B cell (primary cell): ENCODE results near the gene NFU1. TPM values are rescaled to one million over a fixed set of nuclear protein-coding genes. Genes with fewer than 3 reads are reported as not detected.

Experiments
- ATAC-seq: fragments of 200-7000 bp; cut with Tn5 transposase; one replicate; pipeline ENCODE4 v1.10.0; 2021; ENCODE audit warnings: low read depth, mild to moderate bottlenecking, moderate number of reproducible peaks, moderate library complexity
- CTCF ChIA-PET: fragments of 350-600 bp; sonication (Branson Sonifier 250); formaldehyde crosslinking; loops from one replicate; lab custom pipeline; 2021; ENCODE audit warnings: antibody characterized with exemption, inconsistent platforms; lab: Charles Lee
- POLR2A ChIA-PET: fragments of 350-600 bp; sonication (Branson Sonifier 250); formaldehyde crosslinking; loops from one replicate; lab custom pipeline; 2021; ENCODE audit warnings: antibody characterized with exemption; lab: Charles Lee
- DNase-seq: peaks from one replicate; pipeline ENCODE4 v3.0.0; 2013
- H2AFZ ChIP-seq: 2 replicates; pipeline ENCODE4 v1.6.1; 2012; ENCODE audit warnings: mild to moderate bottlenecking, low read depth, low read length; ENCODE audit not compliant: insufficient read depth, poor library complexity, severe bottlenecking
- H3K27ac ChIP-seq, 2 donors: 1 replicate in 1 of 2; 2 replicates in 1 of 2; pipeline ENCODE4 v1.5.1; 2012 to 2013; ENCODE audit warnings: low read length in 2 of 2, mild to moderate bottlenecking in 2 of 2, moderate library complexity in 1 of 2
- H3K27me3 ChIP-seq, 4 experiments: fragments of 200-600 bp in 1 of 4; sonication (generic) in 1 of 4; replicated peaks in 1 of 4; 1 replicate in 2 of 4; 2 replicates in 2 of 4; pipeline versions ENCODE4 v1.6.1 to v1.7.0; 2013 to 2016; ENCODE audit warnings: low read length in 3 of 4, mild to moderate bottlenecking in 2 of 4, mixed read lengths in 1 of 4, moderate library complexity in 1 of 4; ENCODE audit not compliant: insufficient read depth in 4 of 4, control insufficient read depth in 3 of 4; ENCODE audit errors: control extremely low read depth in 1 of 4
- H3K36me3 ChIP-seq, 2 experiments: replicated peaks in 1 of 2; 1 replicate in 1 of 2; 2 replicates in 1 of 2; pipeline versions ENCODE4 v1.6.1 to v1.7.1; 2013; ENCODE audit warnings: low read length in 1 of 2; ENCODE audit not compliant: insufficient read depth in 2 of 2, control insufficient read depth in 1 of 2; ENCODE audit errors: control extremely low read depth in 1 of 2, extremely low read depth in 1 of 2
- H3K4me1 ChIP-seq, 2 donors: fragments of 200-600 bp in 1 of 2; sonication (generic) in 1 of 2; 1 replicate in 1 of 2; 2 replicates in 1 of 2; pipeline versions ENCODE4 v1.5.1 to v1.6.1; 2013 to 2017; ENCODE audit warnings: low read length in 2 of 2; ENCODE audit not compliant: control insufficient read depth in 2 of 2, insufficient read depth in 2 of 2
- H3K4me2 ChIP-seq: replicated peaks from 2 replicates; pipeline ENCODE3; 2012; ENCODE audit warnings: mild to moderate bottlenecking, low read depth, low read length; ENCODE audit not compliant: poor library complexity, severe bottlenecking
- H3K4me3 ChIP-seq, 5 experiments: fragments of 200-600 bp in 1 of 5; sonication (generic) in 1 of 5; 1 replicate in 3 of 5; 2 replicates in 2 of 5; pipeline versions ENCODE4 v1.5.1 to v1.7.0; 2011 to 2016; ENCODE audit warnings: low read length in 4 of 5, mild to moderate bottlenecking in 4 of 5, low read depth in 2 of 5, control low read depth in 1 of 5, moderate library complexity in 1 of 5; ENCODE audit not compliant: insufficient read depth in 1 of 5; ENCODE audit errors: control extremely low read depth in 1 of 5, extremely low read depth in 1 of 5
- H3K79me2 ChIP-seq: fragments of 200-600 bp; sonication (generic); one replicate; pipeline ENCODE4 v1.6.0; 2016; ENCODE audit warnings: low read length; ENCODE audit not compliant: control insufficient read depth, insufficient read depth
- H3K9ac ChIP-seq: fragments of 200-600 bp; sonication (generic); 2 replicates; pipeline ENCODE4 v1.6.1; 2017; ENCODE audit warnings: mild to moderate bottlenecking, low read length, moderate library complexity
- H3K9me3 ChIP-seq, 3 donors: one replicate each; pipeline versions ENCODE4 v1.6.1 to v1.7.1; 2013; ENCODE audit warnings: low read length in 2 of 3; ENCODE audit not compliant: control insufficient read depth in 2 of 3, insufficient read depth in 1 of 3; ENCODE audit errors: control extremely low read depth in 1 of 3
- H4K20me1 ChIP-seq: 2 replicates; pipeline ENCODE4 v1.6.0; 2012; ENCODE audit warnings: mild to moderate bottlenecking, low read length; ENCODE audit not compliant: insufficient read depth, control insufficient read depth, poor library complexity, severe bottlenecking
- H3K27ac Mint-ChIP-seq: one replicate; pipeline ENCODE4 v1.8.0; 2021; ENCODE audit warnings: mixed read lengths
- H3K27me3 Mint-ChIP-seq: one replicate; pipeline ENCODE4 v1.8.0; 2021; ENCODE audit warnings: mixed read lengths
- H3K4me1 Mint-ChIP-seq: one replicate; pipeline ENCODE4 v1.8.0; 2021; ENCODE audit warnings: mixed read lengths
- H3K4me3 Mint-ChIP-seq: one replicate; pipeline ENCODE4 v1.8.0; 2021; ENCODE audit warnings: mixed read lengths
- H3K9me3 Mint-ChIP-seq: one replicate; pipeline ENCODE4 v1.8.0; 2022; ENCODE audit warnings: mixed read lengths; ENCODE audit not compliant: insufficient read depth
- CTCF ChIP-seq: fragments of 200-600 bp; IDR thresholded peaks from one replicate; pipeline ENCODE4 v1.8.0; 2022; ENCODE audit warnings: antibody characterized with exemption, mild to moderate bottlenecking
- EZH2 ChIP-seq: IDR thresholded peaks from 2 replicates; pipeline ENCODE4 v1.6.1; 2012; ENCODE audit warnings: borderline replicate concordance, low read depth, mild to moderate bottlenecking, moderate library complexity, low read length; ENCODE audit not compliant: insufficient read depth, poor library complexity, severe bottlenecking
- WGBS: methylation state at CpG from one replicate; pipeline ENCODE4 v1.1.5; 2013; ENCODE audit warnings: missing lambda C conversion rate; ENCODE audit not compliant: insufficient coverage; 5-methylcytosine and 5-hydroxymethylcytosine counted together
- intact Hi-C: fragments of 100-400 bp; cut with micrococcal nuclease; formaldehyde crosslinking; loops from one replicate; pipeline ENCODE4 v1.10.0; 2022
- polyA plus RNA-seq: library from polyadenylated mRNA; depleted of rRNA; stranded (reverse); fragments of >200 nt; gene quantifications from 2 replicates; pipeline ENCODE4 v1.2.3, GENCODE V29; 2012
- total RNA-seq, 2 donors: library from RNA; stranded (reverse); fragments of 120-200 nt in 1 of 2; gene quantifications; 1 replicate in 1 of 2; 2 replicates in 1 of 2; pipeline versions ENCODE4 v1.2.3 to v1.2.4, GENCODE V29; 2013 to 2022

NFU1 gene
- total and polyA plus RNA-seq, 2 donors (not counting 1 experiment from before 2014, with no cell fraction given) = 19.2 to 40.6 TPM

- DNase-seq = no peak
These were observed 56.9 kb downstream of the NFU1 start for GRCh38 chr2:69380072-69380917.

More at GRCh38 chr2:69380072-69380917, 56.9 kb downstream of the NFU1 start:
- no peak for ATAC-seq
- no peaks in the 10 kb centered on the region for H3K27me3 Mint-ChIP-seq
- no peak overlapping the region for H2AFZ ChIP-seq
- CTCF ChIA-PET = no interaction called here
- no peaks in the 10 kb centered on the region for H3K36me3 ChIP-seq
- H4K20me1 ChIP-seq = peaks cover 5% of the 10 kb centered on the region
- H3K4me2 ChIP-seq = no peak overlapping the region
- no peaks in the 10 kb centered on the region for H3K27me3 ChIP-seq
- no peak overlapping the region for H3K27ac Mint-ChIP-seq
- intact Hi-C loops = loop anchor here (10.0 kb wide), 1 partner anchor 185 kb away; no protein-coding TSS in a partner anchor
- H3K4me3 Mint-ChIP-seq = no peak overlapping the region
- H3K9me3 Mint-ChIP-seq = no peaks in the 10 kb centered on the region
- H3K4me1 ChIP-seq = no peaks in the 10 kb centered on the region
- no peak overlapping the region for H3K9ac ChIP-seq
- H3K9me3 ChIP-seq = no peaks in the 10 kb centered on the region
- WGBS = 96% methylated on average over 5 of the region's 12 CpGs
- peaks cover 63% of the 10 kb centered on the region for H3K79me2 ChIP-seq
- TF ChIP-seq CTCF (no peak), EZH2 (no peak)
- no peak overlapping the region for H3K27ac ChIP-seq
- H3K4me1 Mint-ChIP-seq = peaks cover 27% of the 10 kb centered on the region
- POLR2A ChIA-PET = interaction anchor here (0.7 kb wide), 1 partner anchor 61 kb away, joined by 3 read pairs; no protein-coding TSS in a partner anchor
- H3K4me3 ChIP-seq = no peak overlapping the region
